Natural killer cell (primary cell): Measurements from ENCODE around the gene NDUFA6. TPM values are rescaled to one million over a fixed set of nuclear protein-coding genes. Genes with fewer than 3 reads are reported as not detected.
A peak's percentile ranks its signal among the peaks of the same experiment; 100 is the strongest.
"Not testable (repeated sequence)": the region's sequence is repeated elsewhere in the genome, so short reads cannot be mapped to it uniquely, and the experiment has no call there.

Source experiments
- ATAC-seq, 3 donors: fragments of 150-1000 bp in 2 of 3; fragments of 200-7000 bp in 1 of 3; cut with Tn5 transposase; 1 replicate in 1 of 3; 2 replicates in 2 of 3; pipeline ENCODE4 v1.10.0; 2021; ENCODE audit warnings: mild to moderate bottlenecking in 2 of 3, moderate library complexity in 2 of 3
- DNase-seq, 2 donors: peaks; one replicate each; pipeline versions ENCODE4 v3.0.0 to v3.0.0-alpha.2; 2013 to 2021; ENCODE audit warnings: mixed read lengths in 1 of 2
- H3K27ac ChIP-seq: one replicate; pipeline ENCODE4 v1.5.1; 2013; ENCODE audit warnings: mild to moderate bottlenecking, low read length
- H3K27me3 ChIP-seq: one replicate; pipeline ENCODE4 v1.6.1; 2013; ENCODE audit warnings: low read length; ENCODE audit not compliant: control insufficient read depth, insufficient read depth
- H3K36me3 ChIP-seq: one replicate; pipeline ENCODE4 v1.6.1; 2013; ENCODE audit warnings: low read length; ENCODE audit not compliant: control insufficient read depth, insufficient read depth
- H3K4me1 ChIP-seq: one replicate; pipeline ENCODE4 v1.6.1; 2013; ENCODE audit warnings: low read length; ENCODE audit not compliant: control insufficient read depth, insufficient read depth
- H3K4me3 ChIP-seq: one replicate; pipeline ENCODE4 v1.5.1; 2013; ENCODE audit warnings: low read length
- H3K9me3 ChIP-seq: one replicate; pipeline ENCODE4 v1.6.1; 2013; ENCODE audit warnings: low read length; ENCODE audit not compliant: control insufficient read depth, insufficient read depth
- H3K27ac Mint-ChIP-seq, 2 donors: one replicate each; pipeline ENCODE4 v1.8.0; 2022; ENCODE audit warnings: mild to moderate bottlenecking in 2 of 2, mixed read lengths in 2 of 2, moderate library complexity in 1 of 2
- H3K27me3 Mint-ChIP-seq, 2 donors: one replicate each; pipeline ENCODE4 v1.8.0; 2022; ENCODE audit warnings: low read depth in 2 of 2, mixed read lengths in 2 of 2
- H3K36me3 Mint-ChIP-seq: one replicate; pipeline ENCODE4 v1.8.0; 2022; ENCODE audit warnings: mixed read lengths
- H3K4me1 Mint-ChIP-seq, 2 donors: one replicate each; pipeline ENCODE4 v1.8.0; 2022; ENCODE audit warnings: mixed read lengths in 2 of 2
- H3K4me3 Mint-ChIP-seq: one replicate; pipeline ENCODE4 v1.8.0; 2022; ENCODE audit warnings: mild to moderate bottlenecking, moderate library complexity, mixed read lengths
- H3K9me3 Mint-ChIP-seq, 2 donors: one replicate each; pipeline ENCODE4 v1.8.0; 2022; ENCODE audit warnings: mixed read lengths in 2 of 2
- CTCF ChIP-seq: fragments of 200-600 bp; IDR thresholded peaks from one replicate; pipeline ENCODE4 v1.8.0; 2022; ENCODE audit warnings: antibody characterized with exemption
- WGBS: methylation state at CpG from one replicate; pipeline ENCODE4 v1.1.7; 2013; ENCODE audit warnings: missing lambda C conversion rate; ENCODE audit not compliant: insufficient coverage; 5-methylcytosine and 5-hydroxymethylcytosine counted together
- intact Hi-C: fragments of 100-400 bp; cut with micrococcal nuclease; formaldehyde crosslinking; loops from one replicate; pipeline ENCODE4 v1.14.2; 2022
- total RNA-seq, 4 donors: library from RNA; stranded (reverse); fragments of 120-200 nt in 1 of 4; gene quantifications; one replicate each; pipeline versions ENCODE4 v1.2.3 to v1.2.4, GENCODE V29; 2013 to 2022

The NDUFA6 gene
- total RNA-seq, 3 donors from 2014 or later (not counting 1 experiment from before 2014, with no cell fraction given), result 50.4 to 69.7 (median 63.8) TPM

DNA sequence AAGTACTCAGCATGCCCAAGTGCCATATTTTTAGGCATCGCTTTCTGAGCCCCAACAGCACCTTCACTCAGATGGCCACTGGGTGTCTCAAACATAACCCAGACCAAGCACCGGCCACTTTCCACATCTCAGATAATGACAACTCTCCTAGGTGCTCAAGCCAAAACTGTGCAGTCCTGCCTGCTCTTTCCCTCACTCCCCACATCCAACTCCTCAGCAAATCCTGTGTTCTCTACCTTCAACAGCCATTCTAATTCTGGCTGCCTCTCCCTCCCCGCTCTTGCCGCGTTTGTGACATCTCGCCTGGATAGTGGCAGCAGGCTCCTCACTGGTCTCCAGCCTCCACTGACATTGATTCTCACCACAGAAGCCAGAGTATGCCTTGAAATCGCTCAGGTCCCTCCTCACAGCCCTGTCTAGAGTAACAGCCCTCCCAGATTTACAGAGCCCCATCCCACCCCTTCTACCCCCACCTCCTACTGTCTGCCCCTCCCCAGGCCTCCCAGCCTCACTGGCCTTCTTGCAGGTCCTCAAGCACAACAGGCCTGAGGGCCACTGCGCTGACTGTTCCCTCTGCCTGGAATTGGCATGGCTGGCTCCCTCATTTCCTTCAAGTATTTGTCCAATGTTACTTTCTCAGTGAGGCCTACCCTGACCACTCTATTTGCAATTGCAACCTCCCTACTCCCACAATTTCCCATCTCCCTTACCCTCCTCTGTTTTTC, 17.8 kb downstream of the NDUFA6 start:
- Mint-ChIP-seq H3K36me3 (no peaks in the 10 kb centered on the region), H3K4me3 (peak overlapping the region; percentile 77), H3K9me3 (no peaks in the 10 kb centered on the region), H3K27me3 (no peaks in the 10 kb centered on the region), H3K27ac (peak overlapping the region; percentile 18 to 79), H3K4me1 (peaks cover 19 to 33% of the 10 kb centered on the region in 2 donors)
- DNase-seq (no peak), ATAC-seq (no peak)
- 84% methylated on average over 8 of the region's 8 CpGs for WGBS
- Histone ChIP-seq H3K4me3 (no peak overlapping the region), H3K4me1 (peaks cover 39% of the 10 kb centered on the region), H3K36me3 (no peaks in the 10 kb centered on the region), H3K9me3 (no peaks in the 10 kb centered on the region), H3K27me3 (no peaks in the 10 kb centered on the region), H3K27ac (no peak overlapping the region)
- no peak for TF ChIP-seq CTCF
- intact Hi-C loops, result no loop called here

DNA sequence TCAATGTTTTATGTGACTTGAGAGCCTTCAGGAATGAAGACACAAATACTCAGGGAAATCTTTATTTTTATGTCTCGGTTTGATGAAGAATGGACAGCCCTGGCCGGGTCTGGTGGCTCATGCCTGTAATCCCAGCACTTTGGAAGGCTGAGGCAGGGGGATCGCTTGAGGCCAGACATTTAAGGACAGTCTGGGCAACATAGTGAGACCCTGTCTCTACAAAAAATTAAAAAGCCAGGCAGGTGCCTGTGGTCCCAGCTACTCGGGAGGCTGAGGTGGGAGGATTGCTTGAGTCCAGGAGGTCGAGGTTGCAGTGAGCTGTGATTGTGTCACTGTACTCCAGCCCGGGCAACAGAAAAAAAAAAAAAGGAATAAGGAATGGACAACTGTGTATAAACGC, 19.1 kb downstream of the NDUFA6 start:
- H3K9me3 ChIP-seq, H3K27me3 Mint-ChIP-seq, DNase-seq, H3K27me3 ChIP-seq, H3K36me3 Mint-ChIP-seq, H3K36me3 ChIP-seq, H3K9me3 Mint-ChIP-seq, ATAC-seq, intact Hi-C loops, H3K4me3 ChIP-seq: not testable (repeated sequence)
- 84% methylated on average over 7 of the region's 7 CpGs for WGBS
- Mint-ChIP-seq H3K4me3 (peak overlapping the region; percentile 93), H3K4me1 (peaks cover 19 to 38% of the 10 kb centered on the region in 2 donors), H3K27ac (peak overlapping the region; percentile 86 to 94)
- Histone ChIP-seq H3K27ac (peak overlapping the region; percentile 66), H3K4me1 (peaks cover 39% of the 10 kb centered on the region)

GRCh38 chr22:42070517-42071422, 19.8 kb downstream of the NDUFA6 start, which contains the start of gene NAGA:
NAGA (minus strand) TSS chr22:42070812; CDS start chr22:42070297, 515 bp downstream.
- Mint-ChIP-seq H3K9me3 (no peaks in the 10 kb centered on the region), H3K36me3 (no peaks in the 10 kb centered on the region), H3K27ac (peak within 1 kb of the TSS; percentile 86 to 94), H3K4me3 (peak within 1 kb of the TSS; percentile 93), H3K4me1 (peaks cover 19 to 38% of the 10 kb centered on the region in 2 donors), H3K27me3 (no peaks in the 10 kb centered on the region)
- TF ChIP-seq CTCF, result no peak
- Histone ChIP-seq H3K4me1 (peaks cover 39% of the 10 kb centered on the region), H3K27ac (peak within 1 kb of the TSS; percentile 66), H3K27me3 (no peaks in the 10 kb centered on the region), H3K36me3 (no peaks in the 10 kb centered on the region), H3K4me3 (peak within 1 kb of the TSS; percentile 77), H3K9me3 (no peaks in the 10 kb centered on the region)
- intact Hi-C loops, result loop anchor here (1.0 kb wide), 2 partner anchors 9 to 20 kb away; partner anchors contain the start of genes NDUFA6 and SMDT1
- DNase-seq (peak; percentile 87 to 96), ATAC-seq (peak; percentile 97 to 99 (median 98))
- under 1% methylated on average over 56 of the region's 56 CpGs for WGBS
